NCI-H1048 (cell line): ENCODE data around the gene LONP2.
"Not testable (repeated sequence)": the region's sequence is repeated elsewhere in the genome, so short reads cannot be mapped to it uniquely, and the experiment has no call there.

Experiments
- DNase-seq: peaks from one replicate; lab custom pipeline; 2025; lab: John Stamatoyannopoulos, UW

The LONP2 gene

DNA sequence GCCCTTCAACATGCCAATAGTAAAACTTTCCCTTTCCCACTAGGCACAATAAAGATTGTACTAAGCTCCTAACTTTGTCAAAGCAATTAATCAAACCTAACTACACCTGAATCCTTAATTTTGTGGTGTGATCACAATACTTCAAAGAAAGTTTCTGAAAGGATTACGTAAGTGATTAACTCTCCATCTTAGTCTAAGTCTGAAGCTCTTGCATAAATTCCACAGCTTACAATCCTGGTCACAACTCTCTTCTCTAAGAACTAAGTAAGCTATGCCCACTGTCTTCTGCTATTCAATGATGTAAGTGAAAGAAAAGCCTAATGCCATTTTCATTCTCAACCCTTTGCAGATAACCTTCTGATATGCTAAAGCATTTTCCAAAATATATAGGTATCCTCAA lies 125.7 kb downstream of the LONP2 start:
- no peak for DNase-seq

DNA sequence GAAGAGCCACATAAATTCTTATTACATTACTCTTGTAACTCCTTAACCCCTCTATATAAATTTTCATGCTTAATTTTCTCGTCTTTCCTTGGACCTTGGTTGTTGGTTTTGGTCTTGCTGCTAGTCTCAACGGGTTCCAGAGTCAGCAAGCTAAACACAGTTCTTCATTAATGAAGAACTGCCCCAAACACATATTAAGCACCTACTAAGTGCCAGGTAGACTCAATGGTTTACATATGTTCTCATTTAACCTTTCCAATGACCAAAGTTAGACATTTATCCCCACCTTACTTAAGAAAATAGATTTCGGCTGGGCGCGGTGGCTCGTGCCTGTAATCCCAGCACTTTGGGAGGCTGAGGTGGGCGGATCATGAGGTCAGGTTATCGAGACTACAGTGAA lies 126.1 kb downstream of the LONP2 start:
- DNase-seq = no peak

DNA sequence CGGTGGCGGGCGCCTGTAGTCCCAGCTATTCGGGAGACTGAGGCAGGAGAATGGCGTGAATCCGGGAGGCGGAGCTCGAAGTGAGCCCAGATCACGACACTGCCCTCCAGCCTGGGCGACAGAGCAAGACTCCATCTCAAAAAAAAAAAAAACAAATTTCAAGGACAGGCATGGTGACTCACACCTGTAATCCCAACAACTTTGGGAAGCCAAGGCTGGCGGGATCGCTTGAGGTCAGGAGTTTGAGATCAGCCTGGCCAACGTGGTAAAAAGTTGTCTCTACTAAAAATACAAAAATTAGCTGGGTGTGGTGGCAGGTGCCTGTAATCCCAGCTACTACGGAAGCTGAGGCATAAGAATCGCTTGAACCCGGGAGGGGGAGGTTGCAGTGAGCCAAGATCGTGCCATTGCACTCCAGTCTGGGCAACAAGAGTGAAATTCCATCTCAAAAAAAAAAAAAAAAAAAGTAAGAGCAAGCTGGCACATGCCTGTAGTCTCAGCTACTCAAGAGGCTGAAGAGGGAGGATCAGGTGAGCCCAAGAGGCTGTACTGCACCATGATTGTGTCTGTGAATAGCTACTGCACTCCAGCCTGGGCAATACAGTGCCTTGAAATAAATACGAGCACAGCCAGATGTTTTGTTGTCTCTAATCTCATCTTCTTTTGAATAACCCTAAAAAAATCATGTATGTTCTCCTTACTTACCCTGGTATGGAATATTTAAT lies 126.7 kb downstream of the LONP2 start:
- DNase-seq = not testable (repeated sequence)

DNA sequence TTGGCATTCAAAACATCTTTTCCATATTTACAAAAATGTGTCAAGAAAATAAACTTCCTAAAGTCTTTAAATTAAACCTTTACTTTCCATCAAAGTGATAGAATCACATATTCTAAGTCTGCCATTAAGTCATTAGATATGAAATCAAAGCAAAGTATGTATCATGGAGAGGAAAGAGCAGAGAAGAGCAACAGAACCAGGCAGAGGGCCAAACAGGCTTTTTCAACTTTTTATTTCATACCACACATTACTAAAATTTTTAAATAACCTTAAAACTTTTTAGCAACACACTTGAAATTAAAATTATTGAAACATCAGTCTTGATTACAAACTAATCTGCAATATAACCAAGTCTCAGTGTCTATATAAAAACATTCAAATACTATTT lies 127.3 kb downstream of the LONP2 start:
- no peak for DNase-seq

DNA sequence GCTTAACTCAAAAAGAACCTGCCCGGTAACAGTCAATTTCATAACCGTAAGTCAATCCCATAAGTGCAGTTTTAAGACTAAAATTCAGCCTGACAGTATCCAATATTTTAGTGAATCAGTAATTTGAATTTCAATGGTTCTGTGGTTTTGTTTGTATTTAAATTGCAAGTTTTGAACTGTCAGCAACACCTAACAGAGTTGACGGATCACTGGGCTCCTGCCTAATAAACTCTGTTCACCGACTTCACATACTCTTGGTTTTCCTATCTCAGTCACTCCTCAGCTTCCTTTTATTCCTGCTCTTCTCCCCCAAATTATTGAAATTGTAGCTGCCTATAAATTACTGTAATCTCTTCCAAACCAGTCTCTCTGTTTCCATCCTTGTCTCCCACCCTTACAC lies 128.6 kb downstream of the LONP2 start:
- DNase-seq = no peak

DNA sequence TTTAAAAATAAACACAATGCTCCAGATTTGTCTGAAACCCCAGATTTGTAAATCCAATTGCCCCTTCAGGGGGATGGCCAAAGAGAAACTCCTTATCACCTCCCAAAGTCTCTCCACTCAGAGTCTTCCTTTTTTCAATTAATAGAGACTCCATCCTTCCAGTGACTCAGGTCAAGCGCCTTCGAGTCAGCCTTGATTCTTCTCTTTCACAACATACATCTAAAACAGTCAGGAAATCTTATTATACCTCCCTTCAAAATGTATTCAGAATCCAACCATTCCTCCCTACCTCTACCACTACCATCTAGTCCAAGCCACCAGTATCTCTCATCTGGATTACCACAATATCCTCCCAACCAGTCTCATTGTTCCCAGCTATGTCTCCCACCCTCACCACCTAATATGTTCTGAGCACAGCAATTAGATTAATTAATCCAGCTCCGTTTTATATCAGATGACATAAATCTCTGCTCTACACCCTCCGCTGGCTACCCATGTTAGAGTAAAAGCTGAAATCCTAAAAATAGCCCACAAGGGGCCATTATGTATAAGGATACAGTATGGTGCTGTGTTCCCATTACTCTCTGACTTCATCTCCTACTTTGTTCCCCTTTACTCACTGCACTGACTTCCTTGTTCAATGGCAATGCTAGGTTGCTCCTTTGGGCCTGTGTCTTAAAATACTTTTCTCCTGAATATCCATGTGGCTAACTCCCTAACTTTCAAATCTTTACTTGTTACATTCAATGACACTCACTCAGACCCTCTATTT lies 129.3 kb downstream of the LONP2 start:
- no peak for DNase-seq

DNA sequence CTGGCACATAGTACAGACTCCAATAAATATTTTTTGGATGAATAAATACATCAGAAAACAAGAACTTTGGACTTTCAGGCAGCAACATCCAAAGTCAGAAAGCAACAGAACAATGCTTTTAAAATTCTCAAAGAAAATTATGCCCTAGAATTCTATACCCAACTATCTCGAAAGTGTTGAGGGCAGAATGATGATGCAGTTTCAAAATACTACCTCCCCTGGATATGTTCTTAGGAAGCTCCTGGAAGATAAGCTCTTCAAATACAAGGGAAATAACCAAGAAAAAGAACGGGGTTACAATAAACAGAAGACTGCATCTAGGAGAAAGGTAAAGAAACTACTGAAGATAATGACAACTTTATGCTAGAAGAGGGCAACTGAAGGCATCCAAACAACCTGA lies 130.2 kb downstream of the LONP2 start:
- DNase-seq = no peak

DNA sequence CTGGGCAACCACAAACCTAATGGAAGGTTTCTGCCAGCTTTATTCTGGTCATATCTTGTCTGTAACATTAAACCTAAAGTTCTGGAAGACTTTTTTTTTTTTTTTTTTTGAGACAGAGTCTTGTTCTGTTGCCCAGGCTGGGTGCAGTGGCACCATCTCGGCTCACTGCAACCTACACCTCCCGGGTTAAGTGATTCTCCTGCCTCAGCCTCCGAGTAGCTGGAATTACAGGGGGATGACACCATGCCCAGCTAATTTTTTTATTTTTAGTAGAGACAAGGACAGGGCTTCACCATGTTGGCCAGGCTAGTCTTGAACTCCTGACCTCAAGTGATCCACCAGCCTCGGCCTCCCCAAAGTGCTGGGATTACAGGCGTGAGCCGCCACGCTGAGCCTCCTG lies 133.2 kb downstream of the LONP2 start:
- not testable (repeated sequence) for DNase-seq

DNA sequence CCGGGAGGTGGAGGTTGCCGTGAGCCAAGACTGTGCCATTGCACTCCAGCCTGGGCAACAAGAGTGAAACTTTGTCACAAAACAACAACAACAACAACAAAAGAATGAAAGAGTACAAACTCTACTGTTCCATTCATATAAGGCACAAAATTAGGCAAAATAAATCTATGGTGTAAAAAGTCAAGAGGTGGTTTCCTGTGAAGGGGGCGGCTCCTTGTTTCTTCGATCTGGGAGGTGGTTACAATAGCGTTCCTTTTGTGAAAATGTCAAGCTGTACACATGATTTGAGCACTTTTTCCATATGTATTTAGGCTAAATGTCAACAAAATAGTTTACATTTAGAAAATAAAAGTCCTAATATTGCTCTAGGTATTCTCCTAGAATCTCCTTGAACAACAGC lies 134.2 kb downstream of the LONP2 start:
- DNase-seq = no peak

DNA sequence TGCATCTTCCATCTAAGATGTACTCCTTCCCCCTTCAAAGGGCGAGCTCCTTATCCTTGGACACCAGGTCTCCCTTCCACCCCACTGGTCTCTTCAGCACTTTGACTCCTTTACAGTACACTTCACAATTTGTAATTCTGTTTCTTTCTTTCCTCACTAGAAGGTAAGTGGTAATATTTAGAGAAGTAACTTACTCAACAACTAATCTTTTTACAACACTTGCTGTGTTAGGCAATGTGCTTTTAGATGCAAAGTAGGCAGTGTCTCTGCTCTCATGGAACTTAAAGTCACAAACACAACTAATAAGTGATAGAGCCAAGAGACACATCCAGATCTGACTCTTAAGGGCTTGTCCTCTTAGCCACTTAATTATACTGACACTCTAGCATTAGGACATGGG lies 134.7 kb downstream of the LONP2 start:
- no peak for DNase-seq

DNA sequence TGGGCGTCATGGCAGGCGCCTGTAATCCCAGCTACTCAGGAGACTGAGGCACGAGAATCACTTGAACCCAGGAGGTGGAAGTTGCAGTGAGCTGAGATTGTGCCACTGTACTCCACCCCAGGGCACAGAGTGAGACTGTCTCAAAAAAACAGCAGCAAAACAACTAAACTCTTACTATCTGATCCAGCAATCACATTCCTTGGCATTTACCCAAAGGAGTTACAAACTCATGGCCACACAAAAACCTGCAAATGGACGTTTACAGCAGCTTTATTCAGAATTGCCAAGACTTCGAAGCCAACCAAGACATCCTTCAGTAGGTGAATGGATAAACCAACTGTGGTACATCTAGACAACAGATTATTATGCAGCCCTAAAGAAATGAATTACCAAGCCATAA lies 137.1 kb downstream of the LONP2 start:
- no peak for DNase-seq

DNA sequence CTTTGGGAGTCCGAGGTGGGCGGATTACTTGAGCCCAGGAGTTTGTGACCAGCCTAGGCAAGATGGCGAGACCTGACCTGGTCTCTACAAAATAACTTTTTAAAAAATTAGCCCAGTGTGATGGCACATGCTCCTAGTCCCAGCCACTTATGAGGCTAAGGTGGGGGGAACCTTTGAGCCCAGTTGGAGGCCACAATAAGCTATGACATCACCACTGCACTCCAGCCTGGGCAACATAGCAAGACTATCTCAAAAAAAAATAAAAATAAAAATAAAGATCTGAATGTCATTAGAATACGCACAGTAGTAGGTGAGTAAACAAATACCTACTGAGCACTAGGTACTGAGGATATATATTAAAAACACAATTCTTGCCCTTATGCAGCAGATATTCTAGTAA lies 138.0 kb downstream of the LONP2 start:
- no peak for DNase-seq

DNA sequence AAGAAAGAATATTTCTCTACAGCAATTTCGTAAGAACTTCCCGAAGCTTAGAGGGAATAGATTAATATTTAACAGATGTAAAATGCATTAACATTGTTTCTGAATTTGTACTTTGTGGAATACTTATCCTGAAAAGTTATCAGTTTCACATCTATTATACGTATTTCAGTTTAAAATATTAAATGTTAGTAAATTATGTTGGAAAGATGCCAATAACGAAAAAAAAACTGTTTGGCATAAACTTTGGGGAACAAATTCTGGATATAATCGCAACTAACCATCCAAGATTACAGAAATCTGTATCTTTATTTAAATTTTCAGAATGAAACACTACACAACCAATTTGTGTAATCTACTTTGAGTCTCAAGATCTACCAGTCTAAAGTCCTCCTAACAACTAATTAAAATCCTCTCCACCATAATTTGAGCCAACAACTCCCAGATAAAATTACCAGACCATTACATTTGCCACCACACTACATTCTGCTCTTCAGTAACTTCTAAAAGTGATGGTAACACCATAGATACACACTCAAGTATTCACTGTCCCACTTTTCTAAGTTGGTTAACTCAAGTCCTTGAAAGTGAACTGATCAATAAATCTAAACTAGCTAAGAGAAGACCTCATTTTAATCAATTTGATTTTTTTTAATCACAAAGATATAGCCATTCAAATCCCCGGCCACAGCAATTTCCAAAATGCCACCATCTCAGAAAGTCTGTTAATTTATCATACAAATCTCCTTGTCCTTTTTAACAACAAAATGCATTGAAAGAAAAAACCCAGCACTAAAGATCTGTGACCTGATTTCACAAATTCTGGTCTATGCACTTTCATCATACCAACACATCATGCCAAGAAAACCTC lies 139.1 kb downstream of the LONP2 start:
- no peak for DNase-seq

DNA sequence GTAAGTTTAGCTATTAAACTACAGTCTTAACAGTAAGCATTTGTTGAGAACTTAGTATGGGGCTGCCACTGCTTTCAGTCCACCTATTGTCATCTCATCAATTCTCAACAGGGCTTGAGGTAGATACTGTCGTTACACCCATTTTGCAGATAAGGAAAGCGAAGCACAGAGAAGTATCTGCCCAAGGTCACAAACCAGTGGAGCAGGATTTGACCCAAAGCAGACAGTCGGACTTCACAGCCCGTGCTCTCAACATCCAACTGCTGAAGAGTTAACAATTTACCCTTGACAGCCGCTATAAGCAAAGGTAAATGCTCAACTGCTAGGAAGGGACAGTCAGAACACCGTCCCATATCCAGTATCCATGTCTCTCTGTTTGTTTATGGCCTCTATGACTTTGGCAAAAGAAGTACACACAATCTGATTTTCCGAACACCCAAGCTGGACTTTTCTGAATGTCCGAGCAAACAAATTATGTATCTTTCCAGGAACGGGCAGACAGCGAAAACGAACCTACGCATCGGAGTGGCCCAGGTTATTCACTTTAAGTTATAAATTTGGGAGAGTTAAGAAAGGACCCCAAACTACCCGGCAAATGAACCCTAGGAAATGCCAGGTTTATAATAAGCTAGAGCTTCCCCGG lies 139.9 kb downstream of the LONP2 start:
- no peak for DNase-seq

DNA sequence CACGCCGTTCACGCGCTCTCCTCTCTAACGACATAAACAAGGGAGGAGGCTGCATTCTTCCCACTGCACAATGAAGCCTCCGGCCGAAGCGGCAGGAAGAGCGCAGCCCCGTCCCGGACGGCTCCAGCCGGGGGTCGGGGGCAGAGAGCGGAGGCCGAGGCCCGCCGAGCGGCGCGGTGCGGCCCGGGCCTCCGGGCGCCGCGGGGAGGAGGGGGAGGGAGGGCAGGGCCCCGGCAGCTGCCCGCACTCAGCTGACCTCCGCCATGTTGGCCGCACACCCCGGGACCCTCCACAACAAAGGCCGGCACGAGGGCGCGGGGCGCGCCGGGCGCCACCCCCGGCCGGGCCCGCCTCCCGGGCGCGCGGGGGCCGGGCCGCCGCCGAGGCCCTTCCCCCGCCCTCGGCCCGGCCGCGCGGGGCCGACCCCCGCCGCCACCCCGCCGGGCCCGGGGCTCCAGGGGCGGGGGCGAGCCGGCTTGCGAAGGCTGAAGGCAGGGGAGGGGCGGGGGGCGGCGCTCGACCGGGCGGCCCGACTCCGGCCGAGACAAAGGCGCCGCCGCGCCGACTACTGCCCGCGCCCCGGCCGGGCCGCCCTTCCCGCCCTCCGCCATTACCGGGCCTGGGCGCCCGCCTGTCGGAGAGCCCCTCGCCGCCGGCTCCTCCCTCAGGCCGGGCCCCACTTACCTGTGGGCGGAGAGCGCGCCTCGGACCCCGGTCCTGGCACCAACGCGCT lies 140.6 kb downstream of the LONP2 start:
- DNase-seq = no peak

DNA sequence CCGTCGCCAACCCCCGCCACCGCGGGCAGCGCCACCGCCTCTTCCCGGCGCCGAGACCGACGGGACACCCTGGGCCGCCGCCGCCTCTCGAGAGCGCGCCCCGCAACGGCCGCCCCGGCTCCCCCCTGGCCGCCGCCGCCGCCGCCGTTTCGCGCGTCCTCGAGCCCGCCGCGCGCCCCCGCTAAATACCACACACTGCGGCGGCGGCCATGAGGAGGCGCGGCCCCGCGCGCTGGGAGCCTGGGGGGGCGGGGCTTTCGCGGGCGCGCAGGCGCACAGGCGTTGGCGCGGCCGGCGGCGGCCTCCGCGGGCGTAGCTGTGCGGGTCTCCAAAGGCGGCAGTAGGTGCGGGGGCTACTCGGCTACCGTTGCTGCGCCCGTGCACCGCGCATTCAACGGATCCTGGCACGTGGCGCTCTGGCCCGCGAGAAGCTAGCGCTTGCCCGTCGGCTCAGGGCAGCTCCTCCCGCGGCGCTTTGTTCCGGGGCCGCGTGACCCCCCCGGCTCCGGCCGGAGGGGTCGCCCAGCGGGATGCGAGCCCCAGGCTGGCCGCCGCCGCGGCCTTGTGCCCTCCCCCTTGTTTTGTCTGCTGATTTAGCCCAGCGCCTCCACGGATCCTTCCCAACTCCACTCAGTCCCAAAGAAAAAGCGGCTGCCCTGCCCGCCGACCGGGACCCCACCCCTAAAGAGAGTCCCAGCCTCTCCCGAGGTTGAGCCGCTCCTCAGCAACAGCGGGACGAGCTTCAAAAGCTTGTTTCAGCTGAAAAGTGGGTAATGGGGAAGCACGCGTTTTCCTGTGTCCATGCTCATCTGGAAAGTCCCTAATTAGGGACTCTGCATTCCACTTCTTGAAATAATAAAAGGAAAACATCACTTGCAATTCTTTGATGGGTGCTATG lies 141.4 kb downstream of the LONP2 start, which contains the start of gene SIAH1:
TSS of gene SIAH1 (minus strand) at position 161 of the 898 bp plus-strand sequence. CDS start 22,985 bp downstream, outside the sequence.
- DNase-seq = peak; percentile 17

DNA sequence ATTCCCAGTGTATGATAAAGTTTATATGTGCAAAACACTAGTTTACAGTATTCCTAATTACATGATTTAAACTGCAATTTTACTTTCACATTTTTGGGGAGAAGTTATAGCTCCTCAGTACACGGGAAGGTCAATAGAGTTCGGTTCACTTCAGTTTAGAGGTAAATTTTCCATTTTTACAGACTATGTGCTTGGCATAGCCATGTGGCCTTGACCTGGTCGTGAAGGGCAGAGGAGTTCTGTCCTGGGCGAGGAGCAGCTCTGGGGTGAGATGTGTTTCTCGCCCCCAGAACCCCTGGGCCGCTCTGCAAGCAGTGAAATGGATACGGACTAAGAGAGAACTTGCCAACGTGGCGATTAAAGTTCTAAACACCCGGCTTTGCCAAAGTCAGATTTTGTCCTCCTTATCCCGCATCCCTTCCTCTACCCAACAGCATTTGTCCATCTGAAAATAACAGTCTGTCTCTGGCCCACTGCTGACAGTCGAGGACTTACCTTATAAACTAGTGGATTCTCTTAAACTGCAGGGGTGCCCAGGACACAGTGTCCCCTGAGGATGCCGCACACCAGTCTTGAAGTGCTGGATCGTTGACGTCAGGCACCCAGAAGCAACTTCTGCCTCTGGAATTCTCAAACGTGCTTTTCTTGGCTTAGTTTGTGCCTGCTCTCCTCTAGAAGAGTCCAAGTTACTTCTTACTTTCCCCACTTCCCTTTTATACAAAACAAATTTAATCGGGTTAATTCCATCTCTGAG lies 142.6 kb downstream of the LONP2 start:
- DNase-seq = no peak

DNA sequence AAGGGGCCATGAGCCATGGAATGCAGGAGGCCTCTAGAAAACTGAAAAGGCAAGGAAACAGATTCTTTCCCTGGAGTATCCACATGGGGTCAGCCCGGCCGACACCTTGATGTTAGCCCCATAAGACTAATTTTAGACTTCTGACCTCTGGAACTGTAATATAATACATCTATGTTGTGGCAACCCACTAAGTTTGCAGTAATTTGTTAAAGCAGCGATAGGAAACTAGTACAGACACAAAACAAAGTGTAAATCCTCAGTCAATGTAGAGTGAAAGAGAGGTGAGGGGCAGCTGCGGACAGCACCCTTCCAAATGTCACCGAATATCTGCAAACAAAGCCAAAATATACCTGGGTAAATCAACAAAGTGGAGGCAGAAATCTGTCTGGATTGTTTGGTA lies 148.3 kb downstream of the LONP2 start:
- DNase-seq = no peak

DNA sequence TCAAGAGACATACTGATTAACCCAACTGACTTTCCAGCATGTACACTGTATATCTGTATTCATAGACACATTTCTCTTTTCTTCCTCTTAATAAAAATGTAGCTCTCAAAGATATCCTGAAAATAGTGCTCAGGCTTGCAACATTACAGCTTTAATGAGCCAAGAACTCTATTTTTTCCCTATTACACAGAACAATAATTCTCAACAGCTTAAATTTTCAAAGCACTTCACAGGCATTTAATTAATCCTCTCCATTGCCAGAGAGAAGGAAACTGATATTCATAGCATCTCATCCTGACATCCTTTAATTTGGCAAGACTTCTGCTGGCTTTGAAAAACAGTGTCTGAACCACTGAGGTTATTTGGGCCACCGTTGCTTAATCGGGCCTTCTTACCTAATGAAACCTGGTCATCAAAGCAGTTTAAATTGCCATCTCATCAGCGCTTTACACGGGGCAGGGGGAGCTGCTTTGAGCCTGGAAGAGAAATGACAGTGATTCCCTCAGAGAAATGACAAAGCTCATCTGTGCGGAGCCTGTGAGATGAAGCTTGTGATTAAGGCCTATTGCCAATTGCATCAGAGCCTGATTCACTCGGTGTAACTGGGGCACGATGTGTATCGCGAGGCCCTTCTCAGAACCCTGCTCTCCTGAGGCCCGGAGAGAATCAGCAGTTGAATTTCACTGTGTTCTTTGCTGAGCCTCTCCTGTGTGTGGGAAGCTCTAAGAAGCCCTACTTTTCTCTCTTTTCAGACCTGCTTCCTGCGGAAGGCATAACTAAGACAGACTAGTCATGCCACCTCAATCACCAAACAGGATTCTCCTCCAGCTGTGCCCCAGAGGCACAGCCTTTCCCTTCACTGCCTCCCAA lies 149.6 kb downstream of the LONP2 start:
- no peak for DNase-seq
